Renal cortex interstitium (tissue), 11 donors: ENCODE measurements around the gene TSHZ3. TPM values are rescaled to one million over a fixed set of nuclear protein-coding genes. Genes with fewer than 3 reads are reported as not detected.

ENCODE experiments used
- DNase-seq, 11 donors: peaks; one replicate each; pipeline ENCODE4 v3.0.0-alpha.2; 2013; ENCODE audit warnings: low read depth in 9 of 11, low spot score in 4 of 11; ENCODE audit errors: extremely low read depth in 1 of 11
- polyA plus RNA-seq, 3 donors: library from polyadenylated mRNA; unstranded; fragments of 120-200 nt; gene quantifications; one replicate each; pipeline ENCODE4 v1.2.1, GENCODE V29; 2013; ENCODE audit not compliant: insufficient read length in 3 of 3

TSHZ3 gene
- polyA plus RNA-seq, 3 donors: 10.0 to 12.6 (median 11.8) TPM

DNA sequence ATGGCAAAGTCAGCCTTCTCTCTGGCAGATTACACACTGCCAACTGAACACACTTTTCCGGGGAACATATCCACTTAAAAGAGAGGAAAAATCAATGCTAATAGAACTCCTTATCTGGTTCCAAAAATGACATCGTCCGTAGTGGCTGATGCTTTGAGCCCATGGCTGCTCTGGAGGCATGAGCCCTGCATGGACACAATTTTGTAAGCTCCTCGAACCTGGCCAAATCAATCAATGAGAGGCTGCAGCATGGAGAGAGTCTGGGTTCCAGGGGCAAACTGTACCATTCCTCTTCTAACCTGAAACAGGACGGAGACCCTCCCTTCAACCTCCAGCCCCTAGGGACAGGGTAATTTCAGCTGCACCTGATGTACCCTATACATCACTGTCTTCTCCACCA is 21.0 kb upstream of the TSHZ3 start:
- no peak for DNase-seq

DNA sequence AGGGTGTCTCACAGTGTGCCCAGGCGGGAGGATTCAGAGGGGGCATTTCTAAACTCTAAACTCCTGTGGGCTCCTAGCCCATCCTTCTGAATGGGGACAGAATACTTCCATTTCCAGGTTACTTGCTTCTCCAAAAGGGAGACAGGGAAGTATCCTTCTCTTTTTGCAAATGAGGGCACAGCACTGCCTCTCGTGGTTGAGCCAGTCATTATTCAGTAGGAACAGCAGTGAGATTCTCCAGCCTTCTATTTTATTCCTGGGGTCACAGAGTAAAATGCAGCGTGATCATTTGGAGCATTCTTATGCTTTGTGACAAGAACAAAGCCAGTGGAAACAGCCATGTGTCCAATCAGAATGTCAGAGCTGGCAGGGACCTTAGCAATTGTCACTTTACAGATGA is 15.7 kb upstream of the TSHZ3 start:
- no peak for DNase-seq

DNA sequence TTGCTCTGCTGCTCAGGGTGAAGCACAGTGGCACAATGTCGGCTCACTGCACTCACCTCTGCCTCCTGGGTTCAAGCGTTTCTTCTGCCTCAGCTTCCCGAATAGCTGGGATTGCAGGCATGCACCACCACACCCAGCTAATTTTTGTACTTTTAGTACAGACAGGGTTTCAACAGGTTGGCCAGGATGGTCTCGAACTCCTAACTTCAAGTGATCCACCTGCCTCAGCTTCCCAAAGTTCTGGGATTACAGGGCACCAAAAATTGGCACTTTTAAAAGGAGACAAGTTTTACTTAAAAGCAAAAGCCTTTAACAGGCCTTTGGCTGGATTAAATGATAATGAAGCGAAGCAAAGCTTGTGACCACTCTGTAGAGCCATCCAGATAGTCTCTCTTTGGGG is 12.5 kb upstream of the TSHZ3 start:
- no peak for DNase-seq

DNA sequence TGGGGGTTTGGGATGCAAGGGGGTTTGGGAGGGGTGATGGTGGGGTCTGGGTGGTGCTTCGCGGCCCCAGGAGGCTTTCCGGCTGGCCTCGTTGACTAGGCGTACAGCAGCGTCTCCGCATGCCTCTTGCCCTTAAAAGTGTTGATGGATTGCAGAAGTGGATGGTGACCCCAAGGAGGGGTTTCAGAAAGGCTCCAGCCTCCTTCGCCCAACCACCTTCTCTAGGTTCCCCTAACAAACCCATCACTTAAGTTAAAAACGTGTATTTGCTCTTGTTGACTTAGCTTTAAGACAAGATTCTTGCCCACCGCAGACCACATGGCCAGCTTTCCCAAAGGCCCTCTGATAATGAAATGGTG is 8.1 kb upstream of the TSHZ3 start:
- no peak for DNase-seq

DNA sequence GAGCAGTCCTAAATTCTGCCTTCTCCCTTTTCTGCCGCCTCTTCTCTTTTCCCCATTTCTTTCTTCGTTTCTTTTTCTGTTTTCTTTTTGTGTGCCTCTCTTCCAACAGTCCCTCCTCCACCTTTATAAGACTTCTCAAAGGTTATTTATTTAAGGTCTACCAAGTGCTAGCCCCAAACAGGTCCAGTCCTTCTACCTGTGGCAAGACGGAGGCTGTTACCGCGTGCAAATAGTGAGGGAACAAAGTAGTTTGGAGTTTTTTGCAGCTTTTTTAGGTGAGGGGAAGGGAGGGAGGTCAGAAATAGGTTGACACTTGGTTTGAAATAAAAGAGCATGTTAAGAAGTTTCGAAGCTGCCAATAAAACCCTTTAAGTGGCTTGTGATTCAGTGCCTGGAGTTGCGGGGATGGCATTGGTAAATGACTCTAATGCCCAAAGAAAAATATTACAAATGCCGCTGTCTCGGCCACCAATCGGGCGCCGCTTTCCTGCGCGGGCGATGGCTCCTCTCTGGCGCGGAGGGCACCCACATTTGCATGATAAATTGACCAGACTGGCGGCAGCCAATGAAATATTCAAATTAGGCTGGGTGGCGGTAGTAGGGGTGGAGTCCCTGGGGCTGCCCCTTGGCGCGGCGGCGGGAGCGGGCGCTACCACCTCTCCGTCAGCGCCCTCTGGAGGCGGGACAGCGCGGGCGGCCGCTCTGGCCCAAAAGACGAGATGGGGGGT is 7.5 kb upstream of the TSHZ3 start:
- no peak for DNase-seq

DNA sequence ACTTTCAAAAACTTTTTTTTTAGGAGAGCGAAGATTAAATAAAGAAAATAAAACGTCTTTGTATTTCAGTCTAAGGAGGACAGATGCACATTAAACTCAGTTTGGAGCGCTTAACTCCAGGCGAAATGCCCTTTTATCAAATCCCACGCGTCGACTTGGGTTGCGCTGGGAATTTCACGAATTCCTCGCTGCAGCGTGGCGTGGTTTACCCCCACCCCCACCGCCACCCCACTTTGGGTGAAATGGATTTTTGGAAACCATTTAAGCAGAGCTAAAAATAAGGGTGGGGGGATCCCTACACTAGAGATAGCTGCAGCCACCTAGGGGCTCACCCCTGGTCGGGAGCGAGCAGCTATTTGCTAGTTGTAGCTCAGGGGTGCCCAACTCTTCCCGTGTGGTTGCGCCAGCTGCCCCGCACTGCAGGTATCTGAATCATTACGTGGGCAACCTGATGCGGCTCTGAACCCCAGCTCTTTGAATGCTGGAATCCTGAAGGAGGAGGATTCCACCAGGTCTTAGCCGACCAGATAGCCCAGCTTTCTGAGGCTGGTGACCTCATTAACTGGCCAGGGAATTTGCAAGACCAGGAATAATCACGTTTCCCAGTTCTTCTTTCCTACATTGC is 6.5 kb upstream of the TSHZ3 start:
- no peak for DNase-seq

DNA sequence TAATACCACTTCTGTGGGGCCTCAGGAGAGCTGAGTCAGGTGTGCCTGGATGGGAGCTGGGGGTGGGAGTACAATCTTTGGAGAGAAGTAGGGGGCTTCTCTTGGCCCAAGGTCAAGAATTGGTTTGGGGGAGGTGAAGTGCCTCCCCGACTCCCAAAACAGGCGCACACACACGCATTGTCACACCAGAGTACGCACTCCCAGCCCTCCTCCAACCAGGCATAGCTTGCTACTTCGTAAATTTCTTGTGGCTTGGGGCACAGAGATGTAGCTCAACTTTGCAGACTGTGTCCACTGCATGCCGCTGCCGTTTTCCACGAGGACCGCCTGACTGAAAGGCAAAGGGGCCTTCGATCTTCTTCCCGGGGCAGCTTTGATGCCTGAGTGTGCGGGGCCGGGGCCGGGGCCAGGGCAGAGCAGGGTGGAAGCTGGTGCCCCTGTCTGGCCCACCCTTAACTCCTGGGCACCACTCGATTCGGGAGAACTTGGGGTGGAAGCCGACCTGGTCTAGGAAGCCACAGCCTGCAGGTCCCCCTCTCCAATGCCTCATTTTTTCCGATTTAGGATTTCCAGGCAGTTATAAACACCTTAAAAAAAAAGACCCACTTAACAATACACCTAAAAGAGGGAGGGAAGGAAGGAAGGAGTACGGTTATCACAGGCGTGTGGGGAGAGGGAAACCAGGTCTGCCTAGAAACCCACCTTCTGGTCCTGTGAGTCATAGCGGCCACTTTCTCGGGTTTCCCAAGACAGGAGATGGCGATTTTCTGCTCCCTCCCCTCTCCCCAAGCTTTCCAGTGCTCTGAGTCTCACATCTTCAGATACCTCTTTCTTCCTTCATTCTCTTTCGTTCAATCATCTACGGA is 5.8 kb upstream of the TSHZ3 start:
- no peak for DNase-seq

DNA sequence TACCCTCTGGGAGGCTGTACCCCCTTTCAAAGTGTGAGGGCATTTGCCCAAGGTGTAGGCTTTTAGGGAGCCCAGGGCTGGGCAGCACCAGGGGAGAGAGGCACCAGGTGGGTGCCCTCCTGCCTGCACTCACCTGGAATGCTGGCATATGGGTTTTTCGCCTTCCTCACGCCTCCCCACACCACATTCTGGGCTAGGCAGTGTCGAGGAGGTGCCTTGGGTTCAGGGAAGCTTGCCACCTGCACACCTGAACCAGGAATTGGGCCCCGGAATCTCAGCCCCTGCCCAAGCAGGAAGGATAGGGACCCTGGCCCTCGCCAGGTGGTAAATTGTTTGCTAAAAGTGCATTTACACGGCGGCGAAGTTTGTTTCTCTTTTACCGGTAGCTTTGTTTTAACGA is 5.1 kb upstream of the TSHZ3 start:
- no peak for DNase-seq

DNA sequence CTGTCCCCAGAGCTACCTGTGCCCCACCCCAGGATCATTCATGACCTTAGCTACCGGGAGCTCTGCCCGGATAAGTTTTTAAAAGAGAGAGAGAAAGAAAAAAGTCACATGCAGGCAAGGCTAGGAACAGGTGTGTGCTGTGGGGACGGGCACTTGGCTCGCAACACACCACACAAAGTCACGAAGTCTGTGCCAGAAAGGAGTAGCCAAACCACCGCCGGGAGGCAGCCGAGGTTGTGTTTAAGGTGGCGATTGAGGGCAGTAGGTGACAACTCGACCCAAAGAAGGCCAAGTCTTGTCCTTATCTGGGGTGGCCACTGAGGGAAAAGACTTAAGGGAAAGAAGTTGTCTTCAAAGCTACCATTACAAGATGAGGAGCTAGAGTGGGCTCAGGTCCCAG is 4.6 kb upstream of the TSHZ3 start:
- DNase-seq: no peak

DNA sequence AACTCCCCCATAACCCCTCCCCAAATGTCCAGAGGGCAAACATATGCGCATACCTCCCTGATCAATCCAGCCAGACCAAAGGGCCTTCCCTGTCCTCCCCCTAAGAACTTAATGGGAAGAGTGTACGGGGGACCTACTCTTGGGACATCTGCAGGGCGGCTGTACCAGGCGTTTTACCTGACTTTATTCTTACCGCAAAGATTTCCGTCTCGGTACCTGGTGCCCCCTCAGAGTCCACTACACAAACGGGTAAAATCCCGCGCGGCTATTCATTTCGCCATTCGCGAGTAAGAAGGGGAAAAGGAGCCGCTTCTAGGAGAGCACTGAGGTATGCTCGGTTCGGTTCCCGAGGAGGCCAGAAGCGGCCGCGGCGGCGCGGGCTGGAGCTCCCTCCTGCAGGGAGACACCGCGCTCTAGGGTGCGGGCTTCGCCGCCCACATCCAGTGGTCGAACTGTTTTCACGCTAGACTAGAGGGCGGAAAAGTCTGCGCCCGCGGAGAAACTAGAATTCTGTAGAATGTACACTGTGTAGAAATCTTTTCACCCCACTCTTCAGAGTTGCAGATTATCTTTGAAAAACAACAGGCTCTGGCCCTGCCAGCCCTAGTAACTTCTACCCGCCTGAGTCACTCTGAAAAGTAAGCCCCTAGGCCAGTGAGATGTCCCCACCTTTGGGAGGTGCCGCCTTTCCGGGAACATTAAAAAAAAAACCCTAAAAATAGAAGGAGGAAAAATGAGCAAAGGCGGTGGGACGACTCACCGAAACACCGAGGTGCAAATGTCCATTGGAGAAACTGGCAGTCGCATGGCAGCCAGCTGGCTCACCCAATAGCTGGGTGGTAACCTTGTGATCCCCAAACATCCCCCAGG is 3.8 kb upstream of the TSHZ3 start:
- DNase-seq: no peak

DNA sequence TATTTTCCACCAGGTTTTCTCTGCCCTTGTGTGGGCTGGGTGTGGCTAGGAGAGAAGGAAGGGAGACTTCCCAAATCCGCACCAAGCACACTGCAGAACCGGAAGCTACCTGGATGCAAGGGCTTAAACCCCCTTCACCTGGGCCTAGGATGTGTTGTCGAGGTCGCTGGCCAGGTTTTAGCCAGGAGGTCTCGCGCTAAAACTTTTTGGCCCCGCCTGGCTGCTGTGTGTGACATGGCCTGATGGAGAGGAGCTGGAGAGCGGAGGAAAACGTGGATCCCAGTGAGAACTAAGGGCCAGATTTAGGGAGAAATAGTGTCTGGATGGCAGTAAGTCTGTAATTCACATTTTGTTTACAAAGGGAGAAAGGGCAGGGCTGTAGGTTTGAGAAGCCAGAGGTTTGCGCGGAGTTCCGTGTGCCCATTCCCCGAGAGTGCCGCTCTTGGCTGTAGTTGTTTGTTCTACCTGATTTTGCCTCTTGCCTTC is 3.1 kb upstream of the TSHZ3 start:
- no peak for DNase-seq

DNA sequence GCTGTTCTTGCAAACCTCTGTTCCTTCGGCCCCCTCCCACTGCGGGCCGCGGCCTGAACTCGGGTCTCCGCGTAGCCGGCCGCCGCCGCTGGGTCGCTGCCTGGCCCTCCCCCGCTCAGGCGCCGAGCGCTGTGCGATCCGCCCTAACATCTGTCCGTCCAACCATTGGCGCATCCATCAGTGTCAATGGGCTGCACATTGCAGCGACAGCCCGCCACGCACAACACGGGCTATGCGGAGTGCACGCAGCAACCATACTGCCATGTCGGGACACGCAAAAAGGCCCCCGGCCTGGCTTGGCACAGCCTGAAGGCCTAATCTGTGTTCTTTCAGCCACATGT is 2.6 kb upstream of the TSHZ3 start:
- DNase-seq: no peak

DNA sequence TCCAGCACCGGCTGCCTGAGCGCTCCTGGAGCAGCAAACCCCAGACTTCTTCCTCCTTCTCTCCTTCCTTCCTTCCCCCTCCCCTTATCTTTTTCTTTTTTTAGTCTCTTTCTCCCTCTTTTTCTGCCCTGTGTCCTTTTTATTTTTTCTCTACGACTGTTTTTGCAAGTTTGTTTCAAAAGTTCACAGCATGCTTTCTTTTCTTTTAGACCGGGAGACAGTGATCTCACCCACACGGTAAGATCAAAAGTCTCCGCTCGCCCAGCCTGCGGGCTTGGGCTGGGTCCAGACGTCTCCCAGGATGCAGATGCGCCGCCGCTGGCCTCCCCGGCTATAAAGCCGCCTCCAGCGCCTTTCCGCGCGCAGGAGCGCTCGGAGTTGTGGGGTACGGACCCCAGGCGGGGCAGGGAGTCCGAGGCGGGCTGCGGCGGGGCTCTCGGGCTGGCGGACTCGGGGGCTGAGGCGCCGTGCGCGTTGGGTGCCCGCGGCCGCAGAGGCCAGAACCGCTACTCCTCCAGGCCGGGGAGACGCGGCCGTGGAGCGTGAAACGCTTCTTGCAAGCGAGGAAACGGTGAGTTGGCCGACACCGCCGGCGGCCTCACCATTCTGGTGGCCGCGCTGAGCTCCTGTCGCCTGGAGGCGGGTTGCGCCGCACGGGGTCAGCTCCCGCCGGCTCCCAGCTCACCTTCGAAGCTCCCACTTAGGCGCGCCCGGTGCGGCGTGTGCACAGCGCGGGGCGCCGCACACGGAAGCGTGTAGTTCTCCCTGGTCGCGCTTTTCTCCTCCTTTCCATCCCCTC is 2.0 kb upstream of the TSHZ3 start:
- DNase-seq: no peak

DNA sequence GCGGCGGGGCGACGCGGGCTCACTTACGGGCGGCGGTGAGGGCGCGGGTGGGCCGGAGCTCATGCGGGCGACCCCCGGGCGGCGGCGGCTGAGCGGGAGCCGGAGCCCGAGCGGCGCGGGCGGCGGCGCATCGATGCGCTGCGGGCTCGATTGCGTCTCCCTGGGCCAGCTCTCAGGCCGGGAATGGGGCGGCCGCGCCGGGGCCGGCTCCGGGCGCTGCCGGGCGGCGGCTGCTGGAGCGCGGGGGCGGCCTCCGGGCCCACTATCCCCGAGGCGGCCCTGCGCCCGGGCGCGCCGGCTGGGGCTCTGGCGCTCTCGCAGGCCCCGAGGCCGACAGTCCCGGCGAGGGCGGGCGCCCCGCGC is 1.4 kb upstream of the TSHZ3 start:
- DNase-seq: no peak

DNA sequence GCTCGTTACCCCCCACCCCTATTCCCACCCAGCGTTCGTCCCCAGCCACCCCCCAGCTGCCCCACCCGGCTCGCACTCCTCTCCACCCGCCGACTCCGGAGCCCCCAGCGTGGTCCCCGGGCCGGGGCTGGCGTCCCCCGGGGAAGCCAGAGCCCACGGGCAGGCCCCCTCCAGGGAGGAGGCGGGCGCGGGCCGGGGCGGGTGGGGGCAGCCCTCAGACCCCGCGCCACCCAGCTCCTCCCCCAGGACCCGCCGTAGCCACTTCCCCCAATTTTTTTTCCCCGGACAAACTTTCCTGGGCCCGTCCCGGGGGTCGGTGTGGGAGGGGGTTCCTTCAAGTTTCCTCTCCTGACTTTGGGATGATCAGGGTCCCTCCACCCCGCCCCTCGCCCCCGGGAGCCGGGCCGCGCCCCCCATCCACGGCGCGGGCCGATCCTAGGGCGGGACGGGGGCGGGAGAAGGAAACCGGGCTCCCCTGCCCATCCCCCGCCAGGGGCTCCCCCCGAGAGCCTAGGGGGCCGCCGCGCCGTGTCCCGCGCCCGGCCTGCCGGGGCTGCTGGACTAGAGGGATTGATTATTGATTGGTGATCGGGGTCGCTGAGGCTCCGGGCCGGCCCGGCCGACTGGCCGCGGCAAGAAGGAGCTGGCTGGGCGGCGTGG is 927 bp upstream of the TSHZ3 start:
- no peak for DNase-seq

DNA sequence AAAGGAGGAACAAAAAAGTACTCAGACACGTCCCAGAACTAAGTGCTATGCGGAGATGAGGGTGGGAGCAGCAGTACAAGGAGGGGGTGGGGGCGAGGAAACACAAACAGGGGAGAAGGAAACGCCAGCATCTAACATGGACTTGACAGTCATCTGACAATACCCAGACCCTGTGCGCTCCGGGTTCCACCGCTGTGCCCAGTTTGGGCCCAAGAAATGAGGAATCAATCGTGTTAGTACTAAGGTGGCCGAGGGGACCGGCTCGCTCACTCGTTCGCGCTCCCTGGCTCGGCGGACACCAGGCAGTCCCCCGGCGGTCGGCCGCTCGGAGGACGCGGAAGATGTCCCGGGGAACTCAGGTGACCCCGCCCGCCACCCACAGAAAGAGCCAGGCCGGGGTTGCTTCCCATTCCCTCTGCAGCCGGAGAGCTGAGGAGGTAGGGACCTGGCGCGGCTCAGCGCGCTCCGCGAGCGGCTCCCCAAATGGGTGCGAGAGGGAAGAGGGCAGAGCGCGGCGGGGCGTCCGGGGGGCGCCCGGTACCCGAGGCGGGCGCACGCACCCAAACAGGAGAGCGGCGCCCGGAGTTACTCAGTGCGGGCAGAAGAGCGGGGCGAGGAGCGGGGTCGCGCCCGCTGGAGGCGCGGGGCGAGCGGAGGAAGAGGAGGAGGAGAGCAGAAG is 616 bp downstream of the TSHZ3 start:
- no peak for DNase-seq

DNA sequence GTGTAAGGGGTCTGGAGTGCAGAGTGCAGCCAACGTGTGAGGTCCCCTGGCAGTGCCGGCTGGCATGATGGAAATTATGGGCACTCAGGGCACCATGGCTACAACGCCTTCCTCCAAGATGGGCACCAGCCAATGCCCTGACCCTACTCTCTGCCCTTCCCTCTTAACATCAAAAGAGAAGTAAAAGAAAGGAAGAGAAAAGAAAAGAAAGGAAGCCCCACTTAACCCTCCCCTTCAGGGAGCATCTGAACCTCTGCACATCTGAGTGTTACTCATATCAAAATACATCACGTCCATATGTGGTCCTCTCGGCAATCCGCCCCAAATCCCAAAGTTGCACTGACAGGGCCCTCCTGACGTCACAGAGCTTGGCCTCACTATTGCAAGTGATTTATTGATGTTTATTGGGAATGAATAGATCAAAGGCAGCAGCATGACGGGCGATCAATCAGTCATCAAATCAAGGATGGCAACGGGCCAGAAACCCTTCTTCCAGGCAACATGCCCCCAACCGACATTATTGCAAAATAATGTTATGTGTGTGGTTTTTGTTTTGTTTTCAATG is 1.3 kb downstream of the TSHZ3 start:
- no peak for DNase-seq
